A549 (cell line): Measurements from ENCODE around the gene PANK2. TPM values are rescaled to one million over a fixed set of nuclear protein-coding genes. Genes with fewer than 3 reads are reported as not detected.

ENCODE experiments used
- ATAC-seq, 2 experiments: fragments of 200-7000 bp in 1 of 2; fragments of >200 bp in 1 of 2; cut with Nextera tagmentation in 1 of 2; cut with Tn5 transposase in 1 of 2; 3 replicates each; pipeline versions ENCODE4 v1.8.0 to v1.9.1; 2018 to 2020; ENCODE audit warnings: mild to moderate bottlenecking in 1 of 2, moderate library complexity in 1 of 2
- CTCF ChIA-PET: fragments of 300-600 bp; sonication (Branson Sonifier 250); formaldehyde crosslinking; extraction: SDS; loops from one replicate; lab custom pipeline; 2021; ENCODE audit warnings: antibody characterized with exemption, inconsistent platforms; lab: Yijun Ruan, JAX
- POLR2A ChIA-PET: fragments of 350-600 bp; formaldehyde crosslinking; extraction: SDS; loops from one replicate; lab custom pipeline; 2021; ENCODE audit warnings: antibody characterized with exemption, inconsistent platforms; lab: Yijun Ruan, JAX
- DNase-seq, 2 experiments: peaks; one replicate each; pipeline versions ENCODE4 v3.0.0 to v3.0.0-alpha.2; 2011 to 2016; ENCODE audit warnings: low read depth in 1 of 2, low spot score in 1 of 2
- FAIRE-seq: peaks from 2 replicates; lab custom pipeline; 2011; peaks lifted over from hg19 to GRCh38; lab: Jason Lieb, UNC
- H3K27ac ChIP-seq, 2 experiments: fragments of >200 bp; sonication (Bioruptor Twin); formaldehyde crosslinking; 3 replicates each; pipeline ENCODE4 v1.5.1; 2016 to 2017
- H3K4me1 ChIP-seq: fragments of >200 bp; sonication (Bioruptor Twin); formaldehyde crosslinking; 3 replicates; pipeline ENCODE4 v1.6.1; 2016
- H3K4me2 ChIP-seq: fragments of >200 bp; sonication (Bioruptor Twin); formaldehyde crosslinking; 3 replicates; pipeline ENCODE4 v1.6.1; 2016
- H3K4me3 ChIP-seq: fragments of >200 bp; sonication (Bioruptor Twin); formaldehyde crosslinking; 3 replicates; pipeline ENCODE4 v1.5.1; 2016
- H3K9me3 ChIP-seq: fragments of >200 bp; sonication (Bioruptor Twin); formaldehyde crosslinking; 3 replicates; pipeline ENCODE4 v1.6.1; 2016
- ATOH8 ChIP-seq: fragments of 250-450 bp; sonication (Bioruptor Pico); IDR thresholded peaks from 2 replicates; pipeline ENCODE4 v1.5.0; 2020; ENCODE audit warnings: low read depth, mild to moderate bottlenecking, moderate library complexity
- BHLHE40 ChIP-seq: IDR thresholded peaks from 2 replicates; pipeline ENCODE4 v1.6.1; 2012; ENCODE audit warnings: low read depth, low read length, inconsistent platforms
- CBX2 ChIP-seq: fragments of 200-600 bp; sonication (generic); IDR thresholded peaks from 2 replicates; pipeline ENCODE4 v1.6.1; 2016; ENCODE audit warnings: low read depth, mild to moderate bottlenecking, borderline replicate concordance
- CEBPB ChIP-seq, 2 experiments: fragments of >200 bp in 1 of 2; sonication (Bioruptor Twin) in 1 of 2; formaldehyde crosslinking in 1 of 2; IDR thresholded peaks; 2 replicates each; pipeline ENCODE4 v1.6.1; 2012 to 2016
- CHD2 ChIP-seq: fragments of 150-350 bp; IDR thresholded peaks from 2 replicates; pipeline ENCODE4 v1.6.1; 2014; ENCODE audit warnings: low read length; ENCODE audit not compliant: partially characterized antibody
- CHD4 ChIP-seq: fragments of 200-600 bp; sonication (generic); IDR thresholded peaks from 2 replicates; pipeline ENCODE4 v1.6.1; 2016; ENCODE audit warnings: antibody characterized with exemption, mild to moderate bottlenecking, borderline replicate concordance
- E2F6 ChIP-seq: IDR thresholded peaks from 2 replicates; pipeline ENCODE4 v1.6.1; 2012; ENCODE audit warnings: low read depth, borderline replicate concordance
- EHF ChIP-seq: fragments of 250-450 bp; sonication (Bioruptor Pico); IDR thresholded peaks from 2 replicates; pipeline ENCODE4 v1.5.0; 2020; ENCODE audit warnings: mild to moderate bottlenecking
- EHMT2 ChIP-seq: fragments of 200-600 bp; sonication (generic); IDR thresholded peaks from 2 replicates; pipeline ENCODE4 v1.6.1; 2016; ENCODE audit warnings: antibody characterized with exemption, low read depth, mild to moderate bottlenecking, moderate library complexity
- FOXS1 ChIP-seq: fragments of 250-450 bp; sonication (Bioruptor Pico); IDR thresholded peaks from 2 replicates; pipeline ENCODE4 v1.5.0; 2020; ENCODE audit warnings: mild to moderate bottlenecking, moderate library complexity
- GATA3 ChIP-seq: IDR thresholded peaks from 2 replicates; pipeline ENCODE4 v1.6.1; 2012; ENCODE audit warnings: borderline replicate concordance
- HES2 ChIP-seq: fragments of >200 bp; sonication (Bioruptor Twin); formaldehyde crosslinking; IDR thresholded peaks from 2 replicates; pipeline ENCODE4 v1.6.1; 2016
- HOXA7 ChIP-seq: fragments of 250-450 bp; sonication (Bioruptor Pico); IDR thresholded peaks from 2 replicates; pipeline ENCODE4 v1.5.0; 2020; ENCODE audit warnings: mild to moderate bottlenecking, moderate library complexity
- HOXB13 ChIP-seq: fragments of 250-450 bp; sonication (Bioruptor Pico); IDR thresholded peaks from 2 replicates; pipeline ENCODE4 v1.5.0; 2020; ENCODE audit warnings: low read depth, mild to moderate bottlenecking, moderate library complexity
- JUN ChIP-seq, 2 experiments: fragments of >200 bp; sonication (Bioruptor Twin); formaldehyde crosslinking; IDR thresholded peaks; 2 replicates in 1 of 2; 3 replicates in 1 of 2; pipeline ENCODE4 v1.6.1; 2016 to 2017
- KDM5A ChIP-seq: fragments of 200-600 bp; sonication (generic); IDR thresholded peaks from 2 replicates; pipeline ENCODE4 v1.6.1; 2016; ENCODE audit warnings: antibody characterized with exemption, mild to moderate bottlenecking
- MAZ ChIP-seq: fragments of 150-350 bp; IDR thresholded peaks from 2 replicates; pipeline ENCODE4 v1.6.1; 2014; ENCODE audit warnings: antibody characterized with exemption, low read depth, low read length, borderline replicate concordance
- MYC ChIP-seq: IDR thresholded peaks from 2 replicates; pipeline ENCODE4 v1.6.1; 2012; ENCODE audit warnings: mild to moderate bottlenecking, inconsistent platforms, low read length, improper control_type of control experiment, borderline replicate concordance
- PBX3 ChIP-seq: IDR thresholded peaks from 2 replicates; pipeline ENCODE4 v1.6.1; 2012
- PHF8 ChIP-seq: fragments of 200-600 bp; sonication (generic); IDR thresholded peaks from 2 replicates; pipeline ENCODE4 v1.6.1; 2016; ENCODE audit warnings: low read depth, mild to moderate bottlenecking, antibody characterized with exemption, moderate library complexity, borderline replicate concordance
- RAD21 ChIP-seq, 2 experiments: fragments of >200 bp in 1 of 2; sonication (Bioruptor Twin) in 1 of 2; formaldehyde crosslinking in 1 of 2; IDR thresholded peaks in 1 of 2; conservative IDR thresholded peaks in 1 of 2; 2 replicates in 1 of 2; 3 replicates in 1 of 2; pipeline ENCODE4 v1.6.1; 2012 to 2018; ENCODE audit warnings: inconsistent platforms in 1 of 2
- RCOR1 ChIP-seq: fragments of 150-350 bp; IDR thresholded peaks from 2 replicates; pipeline ENCODE4 v1.6.1; 2014; ENCODE audit warnings: antibody characterized with exemption, low read length, low read depth
- RFX5 ChIP-seq: fragments of 450-650 bp; IDR thresholded peaks from 2 replicates; pipeline ENCODE4 v1.7.1; 2014; ENCODE audit warnings: antibody characterized with exemption, mild to moderate bottlenecking, moderate library complexity
- SMC3 ChIP-seq: fragments of >200 bp; sonication (Bioruptor Twin); formaldehyde crosslinking; IDR thresholded peaks from 3 replicates; pipeline ENCODE4 v1.6.1; 2018; ENCODE audit warnings: inconsistent platforms
- USF2 ChIP-seq: fragments of 450-650 bp; IDR thresholded peaks from 2 replicates; pipeline ENCODE4 v1.6.1; 2014; ENCODE audit warnings: antibody characterized with exemption
- ZC3H11A ChIP-seq: fragments of 450-650 bp; IDR thresholded peaks from 2 replicates; pipeline ENCODE4 v1.6.1; 2014; ENCODE audit warnings: antibody characterized with exemption, mild to moderate bottlenecking
- ZFP36 ChIP-seq: fragments of 450-650 bp; IDR thresholded peaks from 2 replicates; pipeline ENCODE4 v1.6.1; 2014; ENCODE audit warnings: borderline replicate concordance; ENCODE audit not compliant: partially characterized antibody
- ZSCAN20 ChIP-seq: fragments of 250-450 bp; sonication (Bioruptor Pico); IDR thresholded peaks from 2 replicates; pipeline ENCODE4 v1.8.0; 2022; ENCODE audit warnings: mild to moderate bottlenecking, moderate library complexity
- WGBS: methylation state at CpG from one replicate; pipeline ENCODE4 v1.1.6; 2017; ENCODE audit errors: missing lambda C conversion rate; 5-methylcytosine and 5-hydroxymethylcytosine counted together
- polyA plus RNA-seq, 4 experiments: library from polyadenylated mRNA; depleted of rRNA in 3 of 4; stranded (reverse); fragments of >200 nt; fragmentation: RNase III in 1 of 4; extraction: RNeasy Plus Mini Kit Qiagen cat#74134 plus additional on column Dnase treatment in 1 of 4; gene quantifications; 2 replicates in 3 of 4; 3 replicates in 1 of 4; pipeline ENCODE4 v1.2.3, GENCODE V29; 2011 to 2017

The PANK2 gene
- polyA plus RNA-seq, 2 of the 4 experiments (the other 2 are of a cell fraction): 44.6 to 45.9 TPM

GRCh38 chr20:3887876-3888620 is 1.1 kb upstream of the PANK2 start:
- TF ChIP-seq CEBPB (IDR thresholded peaks at IDR 0.05) (peak in 1 of 2 experiments; percentile 27; a peak in 2 of 4 replicates), HES2 (no peak)
- peak in 1 of 2 experiments; percentile 39; a peak in 3 of 6 replicates for ATAC-seq
- ChIA-PET POLR2A (interaction anchor here (0.6 kb wide), 1 partner anchor 120 kb away, joined by 3 read pairs; no protein-coding TSS in a partner anchor), CTCF (interaction anchor here (0.8 to 1.9 kb wide), 13 partner anchors 10 to 211 kb away, joined by 3 to 9 read pairs (median 4); partner anchors contain the start of gene AP5S1)
- Histone ChIP-seq H3K9me3 (no peaks in the 10 kb centered on the region), H3K4me1 (peaks cover 33% of the 10 kb centered on the region), H3K27ac (peak overlapping the region; percentile 96 to 97), H3K4me3 (peak overlapping the region; percentile 79), H3K4me2 (peak overlapping the region; percentile 89)
- 30% methylated on average over 15 of the region's 15 CpGs for WGBS
- FAIRE-seq: no peak
- DNase-seq: peak in 1 of 2 experiments; percentile 42

- H3K4me1 ChIP-seq: peaks cover 46% of the 10 kb centered on the region
- ATAC-seq: peak; percentile 17 to 44
- ChIA-PET POLR2A (no interaction called here), CTCF (interaction anchor here (0.8 to 1.8 kb wide), 3 partner anchors 35 to 196 kb away, joined by 3 to 5 read pairs (median 4); no protein-coding TSS in a partner anchor)
- H3K4me3 ChIP-seq: peak overlapping the region; percentile 79
- DNase-seq: peak; percentile 37 to 49
- 0% methylated on average over 24 of the region's 68 CpGs for WGBS
- peak; percentile 49 for FAIRE-seq
- peak overlapping the region; percentile 96 to 97 for H3K27ac ChIP-seq
- no peaks in the 10 kb centered on the region for H3K9me3 ChIP-seq
- peak overlapping the region; percentile 91 for H3K4me2 ChIP-seq
- TF ChIP-seq KDM5A (0 out of 2 replicates have a peak, but pooled peaks have one; percentile 31), RCOR1 (no peak), GATA3 (no peak), CHD2 (no peak), USF2 (peak; percentile 47), FOXS1 (no peak), CBX2 (no peak), ZSCAN20 (no peak), ATOH8 (no peak), BHLHE40 (no peak), SMC3 (no peak), MAZ (no peak), CHD4 (no peak), HOXA7 (CRISPR knock-in tag) (no peak), EHMT2 (no peak), PHF8 (peak; percentile 43; the same call in 1 of the 2 replicates), E2F6 (peak; percentile 86), RFX5 (no peak), EHF (CRISPR knock-in tag) (no peak), RAD21 (conservative IDR thresholded peaks at IDR 0.05 in 1 of 2, IDR thresholded peaks at IDR 0.05 in 1 of 2) (no peak), PBX3 (no peak), MYC (no peak), HES2 (no peak), ZFP36 (no peak), JUN (IDR thresholded peaks at IDR 0.05) (peak in 1 of 2 experiments; percentile 47; a peak in 2 of 5 replicates), ZC3H11A (no peak), HOXB13 (CRISPR knock-in tag) (no peak)
Measured at GRCh38 chr20:3889489-3890397, 556 bp downstream of the PANK2 start.
